Hematopoietic multipotent progenitor cell treated with erythropoietin and hydrocortisone succinate and interleukin-3 and kit ligand, for 8 days (in vitro differentiated cells): Measurements from ENCODE around the gene TBX1.

Source experiments
- DNase-seq: peaks from one replicate; pipeline ENCODE4 v3.0.0-alpha.2; 2015

The TBX1 gene

GRCh38 chr22:19738664-19739447, 21.7 kb upstream of the TBX1 start:
- DNase-seq = no peak

DNA sequence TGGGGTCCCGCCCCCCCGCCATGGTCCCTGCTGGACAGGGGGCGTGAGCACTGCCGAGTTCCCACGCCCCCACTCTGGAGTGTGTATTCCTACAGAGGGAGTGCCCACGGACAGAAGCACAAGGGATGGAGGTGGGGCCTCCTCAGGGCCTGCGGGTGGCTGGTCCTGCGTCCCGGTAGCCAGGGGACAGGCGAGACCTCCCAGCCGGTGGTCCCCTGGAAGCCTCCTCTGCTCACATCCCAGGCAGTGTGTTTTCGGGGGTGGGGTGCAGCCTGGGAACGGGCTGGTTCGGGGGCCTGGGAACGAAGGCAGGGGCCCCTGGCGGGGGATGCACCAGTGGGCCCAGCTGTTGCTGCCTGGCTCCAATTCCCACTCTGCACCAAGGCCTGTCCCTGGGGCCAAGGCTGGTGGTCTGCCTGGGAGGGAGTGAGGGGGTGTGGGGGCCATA, 21.1 kb upstream of the TBX1 start:
- no peak for DNase-seq

DNA sequence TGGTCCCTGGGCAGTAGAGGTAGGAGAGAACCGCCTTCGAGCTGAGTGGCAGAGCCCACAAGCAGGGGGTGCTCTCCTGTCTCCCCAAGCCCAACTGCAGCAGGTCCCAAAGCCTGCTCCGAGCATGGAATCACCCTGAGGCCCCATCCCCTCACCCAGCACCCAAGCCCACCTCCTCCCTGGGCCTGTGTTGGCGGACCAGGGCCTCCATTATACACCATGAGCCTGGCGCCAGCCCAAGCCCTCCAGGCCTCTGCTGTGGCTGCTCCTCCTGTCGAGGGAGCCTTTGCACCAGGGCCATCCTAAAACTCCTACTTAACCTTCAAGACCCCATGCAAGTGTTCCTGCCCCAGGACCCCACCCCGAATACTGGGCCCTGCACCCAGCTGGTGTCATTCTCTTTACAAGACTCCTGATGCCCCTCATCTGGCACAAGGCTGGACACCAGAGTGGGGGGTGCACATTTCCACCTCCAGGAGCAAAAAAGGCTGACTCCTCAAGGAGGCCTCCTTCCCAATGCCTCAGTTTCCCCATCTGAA, 20.6 kb upstream of the TBX1 start:
- DNase-seq = no peak

DNA sequence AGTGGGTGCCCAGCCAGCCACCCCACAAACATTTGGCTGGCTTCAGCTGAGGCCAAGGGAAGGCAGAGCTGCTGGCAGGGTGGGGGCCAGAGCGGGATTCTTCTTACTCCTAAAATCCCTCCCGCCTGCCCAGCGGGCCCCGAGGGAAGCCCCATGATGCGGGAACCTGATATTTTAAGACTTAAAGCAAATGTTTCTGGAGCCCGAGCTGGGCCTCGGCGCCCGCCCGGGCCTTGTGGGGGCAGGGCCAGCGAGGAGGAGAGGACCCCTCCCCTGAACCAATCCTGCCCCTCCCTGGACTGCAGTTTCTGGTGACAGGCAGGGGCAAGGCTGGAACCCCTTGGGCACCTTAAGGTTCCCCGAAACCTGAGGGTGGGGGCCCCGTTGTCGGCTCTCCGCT, 20.0 kb upstream of the TBX1 start:
- DNase-seq = no peak

DNA sequence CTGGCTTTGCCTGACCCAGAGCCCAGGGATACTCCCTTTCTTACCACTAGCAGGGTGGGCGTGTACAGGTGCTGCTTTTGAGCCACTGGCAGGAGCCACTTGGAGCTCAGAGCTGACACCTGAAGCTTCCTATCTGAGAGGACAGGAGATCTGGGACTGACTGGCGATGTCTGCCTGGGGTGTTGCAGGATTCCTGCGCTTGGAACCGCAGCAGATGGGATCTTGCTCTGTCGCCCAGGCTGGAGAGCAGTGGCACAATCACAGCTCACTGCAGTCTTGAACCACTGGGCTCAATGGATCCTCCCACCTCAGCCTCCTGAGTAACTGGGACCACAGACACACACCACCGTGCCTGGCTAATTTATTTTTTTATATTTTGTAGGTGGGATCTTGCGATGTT, 19.5 kb upstream of the TBX1 start:
- DNase-seq = no peak

DNA sequence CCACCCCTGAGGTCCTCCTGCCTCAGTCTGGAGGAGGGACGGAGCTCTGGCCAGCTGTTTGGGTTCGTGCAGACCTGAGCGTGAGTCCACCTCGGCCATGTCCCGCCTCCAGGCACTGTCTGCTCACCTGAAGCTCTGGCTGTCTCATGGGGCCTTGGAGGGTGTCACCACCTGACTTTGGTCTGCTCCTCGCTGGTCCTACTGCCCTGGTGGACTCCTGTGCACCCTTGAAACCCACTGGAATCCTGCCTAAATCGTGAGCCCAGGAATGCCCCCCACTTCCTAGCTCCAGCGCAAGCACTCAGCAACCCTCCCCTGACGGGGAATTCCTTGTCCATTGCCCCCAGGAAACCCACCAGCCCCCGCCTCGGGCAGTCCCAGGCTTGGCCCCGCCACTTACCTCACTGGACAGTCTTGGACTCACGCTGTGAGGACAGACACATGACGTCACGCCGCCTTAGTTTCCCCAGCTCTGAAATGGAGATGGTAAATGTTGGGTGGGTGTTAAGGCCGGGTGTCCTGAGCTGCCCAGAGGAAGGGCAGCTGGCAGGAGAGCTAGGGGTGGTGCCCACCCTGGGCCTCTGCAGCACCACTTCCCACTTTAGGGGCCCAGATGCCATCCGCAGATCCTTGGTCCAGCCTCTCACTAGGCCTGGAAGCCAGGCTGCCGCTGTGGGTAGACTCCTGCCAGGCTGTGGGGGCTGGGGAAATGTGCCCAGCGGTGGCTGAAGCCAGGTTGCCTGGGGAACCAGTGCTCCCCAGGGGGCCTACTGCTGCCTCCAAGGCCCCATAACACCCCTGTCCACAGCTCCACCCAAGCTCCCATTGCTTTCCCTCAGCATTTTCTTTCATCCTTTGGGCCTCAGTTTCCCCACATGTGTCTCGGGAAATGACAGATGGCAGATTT, 18.2 kb upstream of the TBX1 start:
- no peak for DNase-seq

DNA sequence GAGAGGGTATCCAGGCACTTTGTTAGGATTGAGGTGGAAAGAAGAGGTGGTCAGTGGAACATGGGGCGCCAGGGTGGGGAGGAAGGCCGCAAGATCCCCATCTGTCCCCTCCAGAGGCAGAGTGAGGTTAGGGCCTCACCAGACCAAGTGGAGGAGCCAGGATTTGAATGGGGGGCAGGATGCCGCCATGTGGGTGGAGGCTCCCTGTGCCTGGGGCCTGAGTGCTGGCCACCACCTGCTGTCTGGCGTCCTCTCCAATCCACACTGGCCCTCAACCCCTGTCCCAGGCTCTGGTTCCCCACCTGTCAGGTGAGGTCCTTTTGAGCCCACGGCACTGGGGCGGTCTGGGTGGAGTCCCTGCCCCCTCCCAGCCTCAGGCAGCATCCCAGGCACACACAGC, 17.5 kb upstream of the TBX1 start:
- no peak for DNase-seq

GRCh38 chr22:19743651-19744050, 16.9 kb upstream of the TBX1 start:
- DNase-seq = no peak

DNA sequence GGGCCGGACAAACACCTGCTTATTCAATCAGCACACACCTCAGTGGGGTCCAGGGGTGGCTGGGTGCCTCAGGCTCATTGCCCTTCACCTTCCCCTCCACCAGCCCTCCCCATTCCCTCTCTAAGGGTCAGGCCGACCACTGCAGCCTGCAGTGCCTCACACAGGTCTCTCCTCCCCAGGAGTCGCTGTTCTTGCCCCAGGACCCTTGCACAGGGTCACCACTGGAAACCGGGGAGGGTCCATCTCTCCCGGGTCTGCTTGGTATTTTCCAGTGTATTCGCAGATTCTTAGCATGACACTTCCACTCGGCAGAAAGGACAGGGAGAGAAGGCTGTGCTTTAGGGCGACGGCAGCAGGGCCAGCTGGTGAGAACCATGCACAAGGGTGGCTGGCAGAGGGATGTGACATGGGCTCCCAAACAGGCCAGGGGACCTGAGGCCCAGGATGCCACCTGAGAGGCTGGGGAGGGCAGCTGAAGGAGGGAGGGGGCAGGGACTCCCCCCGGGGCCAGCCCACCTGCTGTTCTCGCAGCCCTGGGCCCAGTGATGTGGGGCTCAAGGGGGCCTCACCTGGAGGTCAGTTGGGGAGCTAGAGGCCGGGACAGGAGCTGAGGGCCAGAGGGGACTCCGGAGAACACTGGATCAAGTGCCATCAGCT, 16.1 kb upstream of the TBX1 start:
- DNase-seq = no peak

GRCh38 chr22:19745155-19746101, 15.2 kb upstream of the TBX1 start:
- no peak for DNase-seq

- DNase-seq = no peak
Observed at GRCh38 chr22:19746726-19747125, 13.9 kb upstream of the TBX1 start.

- no peak for DNase-seq
Observed at GRCh38 chr22:19747551-19747950, 13.0 kb upstream of the TBX1 start.

- DNase-seq = no peak
Observed at GRCh38 chr22:19748139-19748538, 12.4 kb upstream of the TBX1 start.

DNA sequence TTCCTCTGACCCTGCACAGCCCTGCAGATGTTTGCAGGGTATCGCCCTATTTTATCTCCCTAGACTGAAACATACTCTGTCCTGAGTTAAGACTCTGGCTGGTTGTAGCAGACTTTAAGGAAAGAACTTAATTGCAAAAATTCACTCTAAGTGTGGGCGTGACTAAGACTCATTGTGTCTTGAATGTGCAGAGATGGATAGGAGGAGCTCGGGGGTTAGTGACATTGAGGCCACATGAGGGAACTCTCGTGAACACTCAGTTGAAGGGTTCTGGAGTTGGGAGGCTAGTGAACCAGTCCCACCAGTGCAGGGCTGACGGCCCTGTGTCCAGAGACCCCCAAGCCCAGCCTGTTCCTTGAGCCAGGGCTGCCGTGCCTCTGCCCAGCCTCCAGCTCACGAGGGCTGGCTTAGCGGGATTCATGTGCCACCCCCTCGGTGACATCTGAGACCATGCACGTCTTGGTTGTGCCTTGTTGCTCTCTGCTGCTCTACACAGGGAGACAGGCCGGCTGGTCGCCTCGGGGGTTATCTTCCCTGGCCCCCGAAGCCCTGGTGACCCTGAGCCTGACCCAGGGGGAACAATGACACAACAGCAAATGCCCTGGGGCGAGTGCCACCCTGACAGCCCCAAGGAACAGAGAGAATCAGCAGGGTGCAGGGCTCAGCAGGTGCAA, 11.4 kb upstream of the TBX1 start:
- no peak for DNase-seq

DNA sequence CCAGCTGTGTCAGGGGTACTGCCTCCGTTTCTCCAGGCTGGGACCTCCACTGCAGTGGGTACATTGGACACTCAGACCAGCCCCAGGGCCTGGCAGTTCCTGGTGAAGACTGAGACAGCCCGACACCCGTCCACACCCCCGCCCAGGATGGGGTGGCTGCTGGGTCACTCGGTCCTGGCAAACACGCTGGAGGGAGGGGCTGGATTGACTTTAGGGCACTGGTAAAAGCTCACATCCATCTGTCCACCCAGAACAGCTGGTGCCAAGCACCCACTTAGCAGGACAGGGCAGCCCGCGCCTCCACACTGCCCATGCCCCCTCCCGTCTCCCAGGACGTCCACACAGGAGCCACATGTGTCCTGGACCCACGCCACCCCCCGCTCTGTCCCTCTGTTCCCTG, 10.7 kb upstream of the TBX1 start:
- DNase-seq = no peak

GRCh38 chr22:19750507-19751490, 9.8 kb upstream of the TBX1 start:
- no peak for DNase-seq

- no peak for DNase-seq
Observed at GRCh38 chr22:19751497-19752245, 8.9 kb upstream of the TBX1 start.

- no peak for DNase-seq
Observed at GRCh38 chr22:19753090-19753842, 7.3 kb upstream of the TBX1 start.
